LHCN-M2 (cell line): Measurements from ENCODE around the gene SLC5A9. TPM values are rescaled to one million over a fixed set of nuclear protein-coding genes. Genes with fewer than 3 reads are reported as not detected.

ENCODE experiments used
- total RNA-seq: library from RNA; depleted of rRNA; stranded (reverse); fragments of >200 nt; gene quantifications from 2 replicates; pipeline ENCODE4 v1.2.3, GENCODE V29; 2014; rRNA removed

SLC5A9 gene
- total RNA-seq, 1 experiment from 2014 or later, result not detected

Other genes starting within 250 kb of the SLC5A9 start
- not detected in 2 replicates for gene TRABD2B, start 225.3 kb upstream of the SLC5A9 start, total RNA-seq
- gene SPATA6, start 249.5 kb downstream of the SLC5A9 start, total RNA-seq, result 4.5 TPM in 2 replicates